GM18499 (cell line): Measurements from ENCODE around the gene ZBTB43.
"Not testable (repeated sequence)": the region's sequence is repeated elsewhere in the genome, so short reads cannot be mapped to it uniquely, and the experiment has no call there.

ENCODE experiments used
- ATAC-seq: cut with Tn5 transposase; IDR thresholded peaks from one replicate; pipeline ENCODE4 v1.9.1; 2021; ENCODE audit warnings: moderate number of reproducible peaks; ENCODE audit not compliant: insufficient read depth, unreplicated experiment

Gene ZBTB43, protein sequence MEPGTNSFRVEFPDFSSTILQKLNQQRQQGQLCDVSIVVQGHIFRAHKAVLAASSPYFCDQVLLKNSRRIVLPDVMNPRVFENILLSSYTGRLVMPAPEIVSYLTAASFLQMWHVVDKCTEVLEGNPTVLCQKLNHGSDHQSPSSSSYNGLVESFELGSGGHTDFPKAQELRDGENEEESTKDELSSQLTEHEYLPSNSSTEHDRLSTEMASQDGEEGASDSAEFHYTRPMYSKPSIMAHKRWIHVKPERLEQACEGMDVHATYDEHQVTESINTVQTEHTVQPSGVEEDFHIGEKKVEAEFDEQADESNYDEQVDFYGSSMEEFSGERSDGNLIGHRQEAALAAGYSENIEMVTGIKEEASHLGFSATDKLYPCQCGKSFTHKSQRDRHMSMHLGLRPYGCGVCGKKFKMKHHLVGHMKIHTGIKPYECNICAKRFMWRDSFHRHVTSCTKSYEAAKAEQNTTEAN

DNA sequence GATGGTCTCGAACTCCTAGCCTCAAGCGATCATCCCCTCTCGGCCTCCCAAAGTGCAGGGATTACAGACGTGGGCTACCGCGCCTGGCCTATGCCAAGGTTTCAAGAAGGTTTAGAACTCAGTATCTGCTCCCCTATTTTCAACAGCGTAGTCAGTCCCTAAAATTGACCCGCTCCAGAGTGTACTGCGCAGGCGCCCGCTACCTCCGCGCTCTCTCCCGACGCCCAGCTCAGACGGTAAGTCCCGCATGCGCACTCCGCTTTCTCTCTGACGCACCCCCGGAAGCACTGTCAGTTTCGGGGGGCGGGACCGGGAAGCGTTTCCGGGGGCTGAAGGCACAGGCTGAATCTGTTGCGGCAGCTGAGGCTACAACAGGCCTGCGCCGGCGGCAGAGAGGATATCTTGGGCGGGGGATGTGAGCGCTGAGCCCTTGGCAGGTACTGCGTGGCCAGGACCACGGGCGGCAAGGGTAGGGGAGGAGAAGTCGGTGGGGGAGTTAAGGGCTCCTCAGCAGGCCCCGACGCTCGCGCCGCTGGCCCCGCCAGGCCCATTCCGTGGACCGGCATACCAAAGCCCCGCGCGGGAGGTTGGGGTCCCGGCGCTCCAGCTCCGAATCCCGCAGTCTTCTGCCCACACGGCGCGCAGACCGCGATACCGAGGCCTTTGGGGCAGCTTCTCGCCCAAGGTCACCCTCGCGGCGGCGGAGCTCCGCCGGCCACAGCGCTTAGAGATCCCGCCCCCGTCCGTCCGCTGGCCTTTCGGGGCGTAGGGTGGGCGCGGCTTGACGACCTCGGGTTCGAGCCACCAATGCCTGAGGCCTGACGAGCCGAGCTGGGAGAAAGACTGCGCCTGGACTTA, at the start of gene ZBTB43:
Gene ZBTB43 (plus strand): TSS at position 345 of the 858 bp plus-strand sequence. CDS start 27,470 bp downstream, outside the sequence.
- ATAC-seq = peak; percentile 48

GRCh38 chr9:126755317-126755875, 49.4 kb upstream of the ZBTB43 start:
- ATAC-seq = no peak

GRCh38 chr9:126756238-126756637, 48.6 kb upstream of the ZBTB43 start:
- no peak for ATAC-seq

DNA sequence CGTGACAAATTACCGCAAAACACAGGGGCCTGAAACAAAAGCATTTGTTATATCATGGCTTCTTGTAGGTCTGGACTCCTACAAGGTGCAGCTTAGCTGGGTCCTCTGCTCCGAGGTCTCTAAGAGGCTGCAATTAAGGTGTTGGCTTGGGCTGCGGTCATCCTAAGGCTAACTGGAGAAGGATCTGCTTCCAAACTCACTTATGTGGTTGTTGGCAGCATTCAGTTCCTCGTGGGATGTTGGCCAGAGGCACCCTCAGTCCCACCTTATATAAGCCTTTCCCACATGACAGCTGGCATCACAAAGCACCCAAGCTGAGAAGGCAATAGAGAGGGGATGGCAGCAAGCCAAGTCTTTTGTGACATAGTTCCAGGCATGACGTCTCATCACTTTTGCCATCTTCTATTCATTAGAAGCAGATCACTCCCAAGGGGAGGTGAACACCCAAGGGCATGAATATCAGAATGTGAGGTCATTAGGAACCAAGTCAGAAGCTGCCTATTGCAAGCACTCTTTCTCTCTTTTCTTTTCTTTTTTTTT, 47.9 kb upstream of the ZBTB43 start:
- no peak for ATAC-seq

GRCh38 chr9:126758916-126759585, 45.8 kb upstream of the ZBTB43 start:
- no peak for ATAC-seq

DNA sequence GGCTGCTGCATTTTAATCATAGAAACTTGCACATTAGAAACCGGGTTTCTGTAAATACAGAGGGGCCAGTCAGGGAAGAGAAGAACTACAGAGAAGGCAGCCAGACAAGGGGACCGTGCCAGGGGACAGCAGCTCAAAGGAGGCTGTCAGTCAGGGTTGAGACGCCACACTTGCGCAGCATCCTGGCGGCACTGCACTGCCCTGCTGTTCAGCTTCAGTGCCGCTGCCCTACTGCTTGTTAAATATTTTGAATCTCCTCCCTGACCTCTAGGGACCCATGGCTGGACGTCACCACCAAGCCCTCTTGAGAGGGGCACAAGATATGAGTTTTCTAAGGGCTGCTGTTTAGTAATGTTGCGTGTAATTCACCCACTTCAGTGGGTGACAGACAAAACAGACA, 43.6 kb upstream of the ZBTB43 start:
- ATAC-seq = no peak

- ATAC-seq = no peak
Measured at GRCh38 chr9:126763130-126763764, 41.6 kb upstream of the ZBTB43 start.

- ATAC-seq = no peak
Measured at GRCh38 chr9:126773004-126773607, 31.7 kb upstream of the ZBTB43 start.

DNA sequence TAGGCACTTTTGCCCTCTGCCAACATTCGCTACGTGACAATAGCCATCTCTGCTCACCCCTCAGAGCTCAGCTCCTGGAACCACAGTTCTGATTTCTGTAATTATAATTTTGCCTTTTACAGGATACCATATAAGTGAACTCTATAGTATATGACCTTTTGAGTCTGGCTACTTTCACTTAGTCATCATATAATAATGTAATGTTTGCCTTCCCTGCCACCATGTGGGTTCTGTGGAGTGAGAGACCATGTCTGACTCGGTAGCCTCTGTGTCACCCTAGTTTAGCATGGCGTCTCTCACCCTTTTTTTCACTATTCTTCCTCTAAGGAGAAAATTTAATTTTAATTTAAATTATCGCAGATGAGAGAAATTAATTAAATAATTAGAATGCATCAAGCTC, 28.9 kb upstream of the ZBTB43 start:
- ATAC-seq = no peak

DNA sequence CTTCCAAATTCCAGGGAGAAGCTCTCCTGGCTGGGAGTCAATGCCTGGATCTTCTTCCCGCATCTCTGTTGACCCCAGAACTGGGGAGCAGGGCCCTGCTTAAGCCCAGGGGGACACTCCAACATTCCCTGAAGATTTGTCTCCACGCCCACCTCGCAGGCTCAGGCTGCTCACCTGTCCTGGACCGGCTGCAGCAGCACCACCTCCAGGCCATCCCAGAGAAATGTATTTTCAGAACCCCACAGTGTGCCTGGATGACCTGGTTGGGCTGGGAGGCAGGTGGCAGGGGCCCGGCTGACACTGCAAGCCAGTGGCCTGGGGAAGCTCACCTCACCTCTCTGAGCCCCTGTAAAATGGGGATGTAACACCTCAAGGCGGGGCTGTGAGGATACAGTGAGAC, 27.1 kb upstream of the ZBTB43 start:
- ATAC-seq = no peak

- ATAC-seq = no peak
Measured at GRCh38 chr9:126778141-126778540, 26.7 kb upstream of the ZBTB43 start.

- ATAC-seq = not testable (repeated sequence)
Measured at GRCh38 chr9:126778696-126779095, 26.1 kb upstream of the ZBTB43 start.

DNA sequence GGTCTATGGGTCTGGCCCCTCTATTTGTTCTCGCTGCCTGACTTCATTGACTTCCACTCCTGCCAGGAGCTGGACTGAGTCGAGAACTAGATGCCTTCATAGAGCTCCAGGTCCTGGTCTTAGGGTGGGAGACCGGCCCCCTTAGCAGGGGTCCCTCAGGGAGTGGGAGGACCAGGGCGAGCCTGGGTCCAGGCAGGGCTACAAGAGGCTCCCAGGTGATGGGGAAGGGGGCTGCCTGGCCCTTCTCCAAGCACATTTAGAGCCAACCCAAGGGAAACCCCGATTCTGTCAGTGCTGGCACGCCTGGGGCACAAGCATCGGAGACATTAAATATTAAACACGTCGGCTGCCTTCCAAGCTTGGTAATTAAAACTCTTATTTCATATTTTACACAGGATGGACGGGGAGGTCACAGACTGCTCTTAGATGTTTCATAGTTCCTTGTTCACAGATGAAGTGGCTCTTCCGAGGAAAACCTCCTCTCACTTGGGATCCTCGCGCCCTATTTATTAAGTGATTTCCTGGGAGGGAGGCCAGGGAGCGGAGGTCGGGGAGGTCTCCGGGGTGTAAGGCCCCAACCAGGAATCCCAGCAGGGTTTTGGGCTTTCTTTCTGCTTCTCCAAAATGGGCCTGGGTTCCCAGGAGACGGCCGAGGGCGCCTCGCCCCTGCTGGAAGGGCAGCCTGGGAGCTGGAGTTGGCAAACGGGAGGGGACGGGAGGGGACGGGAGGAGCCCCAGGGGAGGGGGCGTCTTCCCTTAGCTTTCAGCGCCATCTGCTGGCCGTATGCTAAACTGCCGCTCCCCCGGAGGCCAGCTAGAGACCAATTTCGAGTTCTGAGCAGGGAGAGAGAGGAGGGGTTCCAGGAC, 23.4 kb upstream of the ZBTB43 start:
- ATAC-seq = no peak

DNA sequence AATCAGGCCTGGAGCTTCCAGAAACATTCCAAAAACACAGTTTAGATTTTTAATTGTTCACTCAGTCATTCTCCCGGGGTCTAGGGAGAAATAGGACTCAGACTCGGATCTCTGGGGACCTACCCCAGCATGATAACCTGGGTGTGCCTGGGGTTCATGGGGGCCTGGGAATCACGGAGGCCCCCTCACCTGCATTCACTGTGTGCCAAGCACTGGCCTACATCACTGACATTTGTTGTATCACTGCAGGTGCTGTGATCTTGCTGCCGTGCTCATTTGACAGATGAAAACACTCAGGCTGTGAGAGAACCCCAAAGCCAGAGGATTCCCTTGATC, 22.8 kb upstream of the ZBTB43 start:
- no peak for ATAC-seq

- ATAC-seq = no peak
Measured at GRCh38 chr9:126783949-126784348, 20.9 kb upstream of the ZBTB43 start.

DNA sequence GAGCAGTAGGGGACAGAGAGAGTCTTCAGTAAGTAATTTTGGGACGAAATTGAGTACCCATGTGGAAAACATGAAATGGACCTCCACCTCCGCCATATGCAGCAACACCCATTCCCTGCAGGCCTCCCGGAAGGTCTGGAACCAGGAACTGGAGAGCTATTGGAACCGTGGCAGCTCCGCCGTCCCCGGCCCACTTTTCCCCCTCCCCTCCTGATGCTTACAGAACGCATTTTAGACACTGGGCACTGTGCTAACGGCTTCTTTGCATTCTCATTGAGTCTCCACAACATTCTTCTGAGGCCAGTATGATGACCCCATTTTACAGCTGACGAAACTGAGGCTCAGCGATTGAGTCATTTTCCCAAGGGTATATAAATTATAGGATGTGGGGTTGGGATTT, 20.4 kb upstream of the ZBTB43 start:
- no peak for ATAC-seq

DNA sequence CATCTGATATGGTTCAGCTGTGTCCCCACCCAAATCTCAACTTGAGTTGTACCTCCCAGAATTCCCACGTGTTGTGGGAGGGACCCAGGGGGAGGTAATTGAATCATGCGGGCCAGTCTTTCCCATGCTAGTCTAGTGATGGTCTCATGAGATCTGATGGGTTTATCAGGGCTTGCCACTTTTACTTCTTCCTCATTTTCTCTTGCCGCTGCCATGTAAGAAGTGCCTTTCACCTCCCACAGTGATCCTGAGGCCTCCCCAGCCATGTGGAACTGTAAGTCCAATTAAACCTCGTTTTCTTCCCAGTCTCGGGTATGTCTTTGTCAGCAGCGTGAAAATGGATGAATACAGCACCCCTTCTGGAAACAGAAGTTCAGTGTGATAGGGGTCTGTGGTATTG, 20.0 kb upstream of the ZBTB43 start:
- ATAC-seq = not testable (repeated sequence)

DNA sequence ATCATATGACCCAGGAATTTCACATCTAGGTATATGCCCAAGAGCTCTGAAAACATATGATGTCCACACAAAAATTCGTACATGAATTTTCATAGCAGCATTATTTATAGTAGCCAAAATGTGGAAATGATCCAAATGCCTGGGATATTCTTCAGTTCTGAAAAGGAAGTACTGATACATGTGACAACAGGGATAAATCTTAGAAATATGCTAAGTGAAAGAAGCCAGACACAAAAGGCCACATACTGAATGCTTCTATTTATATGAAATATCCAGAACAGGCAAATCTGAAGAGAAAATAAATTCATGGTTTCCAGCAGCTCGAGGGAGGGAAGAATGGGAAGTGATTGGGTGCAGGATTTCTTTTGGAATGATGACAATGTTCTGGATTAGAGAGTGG, 16.8 kb upstream of the ZBTB43 start:
- no peak for ATAC-seq
